NCI-H510A (cell line): ENCODE results near the gene WFIKKN1.

Experiments used
- DNase-seq: peaks from one replicate; lab custom pipeline; 2025; lab: John Stamatoyannopoulos, UW

The WFIKKN1 gene

DNA sequence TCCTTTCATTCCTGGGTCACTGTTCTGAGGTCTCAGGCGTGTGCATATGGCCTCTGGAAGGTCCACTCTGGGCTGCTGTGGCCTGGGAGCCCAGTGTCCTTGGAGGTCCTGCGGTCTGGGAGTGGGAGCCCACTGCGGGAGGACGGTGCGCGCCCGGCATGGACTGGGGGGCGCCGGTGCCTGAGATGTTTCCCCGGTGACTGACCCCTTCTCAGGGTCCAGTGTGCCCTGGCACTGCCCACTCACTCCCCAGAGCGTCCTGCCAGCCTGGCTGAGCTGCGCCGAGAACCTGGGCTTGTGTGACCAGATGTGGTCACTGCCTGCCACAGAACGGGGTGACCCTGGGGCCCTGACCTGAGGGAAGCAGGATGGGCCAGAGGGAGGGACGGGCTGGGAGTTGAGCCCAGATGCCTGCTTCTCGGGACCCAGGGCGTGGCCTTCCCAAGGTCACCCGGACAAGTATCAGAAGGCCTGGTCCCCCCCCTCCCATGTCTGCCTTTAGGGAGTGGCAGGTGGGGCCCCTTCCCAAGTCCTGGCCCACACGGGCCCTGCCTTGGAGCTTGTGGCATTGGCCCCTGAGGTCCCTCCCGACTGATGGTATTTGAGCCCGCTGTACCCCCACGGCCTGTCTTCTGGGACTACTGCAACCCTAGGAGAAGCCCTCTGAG is 43.6 kb downstream of the WFIKKN1 start:
- no peak for DNase-seq

- no peak for DNase-seq
Observed at GRCh38 chr16:674968-675883, 44.4 kb downstream of the WFIKKN1 start, which contains the start of gene RHBDL1. Gene RHBDL1 (plus strand): TSS chr16:675671. CDS start chr16:675791, 120 bp downstream.

DNA sequence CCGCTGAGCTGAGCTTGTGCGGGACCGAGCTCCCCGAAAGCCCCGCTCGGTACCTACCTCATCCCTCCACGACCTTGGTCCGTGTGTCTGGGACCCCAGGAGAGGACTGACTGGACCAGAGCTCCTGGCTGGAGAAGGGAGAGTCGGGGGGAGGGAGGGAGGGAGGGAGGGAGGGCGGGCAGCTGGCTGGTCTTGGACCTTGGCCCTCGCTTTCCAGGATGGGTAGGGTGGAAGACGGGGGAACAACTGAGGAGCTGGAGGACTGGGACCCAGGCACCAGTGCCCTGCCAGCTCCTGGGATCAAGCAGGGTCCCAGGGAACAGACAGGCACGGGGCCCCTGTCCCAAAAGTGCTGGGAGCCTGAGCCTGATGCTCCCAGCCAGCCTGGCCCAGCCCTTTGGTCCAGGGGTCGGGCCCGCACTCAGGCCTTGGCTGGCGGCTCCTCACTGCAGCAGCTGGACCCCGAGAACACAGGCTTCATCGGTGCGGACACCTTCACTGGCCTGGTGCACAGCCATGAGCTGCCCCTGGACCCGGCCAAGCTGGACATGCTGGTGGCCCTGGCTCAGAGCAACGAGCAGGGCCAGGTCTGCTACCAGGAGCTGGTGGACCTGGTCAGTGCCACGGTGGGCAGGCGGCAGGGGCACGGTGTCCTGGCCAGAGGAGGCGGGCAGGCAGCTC is 45.2 kb downstream of the WFIKKN1 start:
- no peak for DNase-seq

GRCh38 chr16:676565-676902 is 45.7 kb downstream of the WFIKKN1 start:
- no peak for DNase-seq

DNA sequence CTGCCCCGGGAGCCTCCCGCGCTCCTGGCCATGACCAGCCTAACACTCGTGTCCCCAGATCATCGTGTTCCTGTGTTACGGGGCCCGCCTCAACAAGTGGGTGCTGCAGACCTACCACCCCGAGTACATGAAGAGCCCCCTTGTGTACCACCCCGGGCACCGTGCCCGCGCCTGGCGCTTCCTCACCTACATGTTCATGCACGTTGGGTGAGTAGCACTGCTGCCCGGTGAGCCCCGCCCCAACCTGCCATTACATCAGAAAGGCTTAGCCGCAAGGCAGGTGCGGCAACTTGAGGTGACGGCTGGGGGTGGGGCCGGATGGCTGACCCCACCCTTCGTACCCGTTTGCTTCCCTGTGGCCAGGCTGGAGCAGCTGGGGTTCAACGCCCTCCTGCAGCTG is 46.1 kb downstream of the WFIKKN1 start:
- peak; percentile 82 for DNase-seq

GRCh38 chr16:677316-678190 is 46.8 kb downstream of the WFIKKN1 start:
- no peak for DNase-seq

DNA sequence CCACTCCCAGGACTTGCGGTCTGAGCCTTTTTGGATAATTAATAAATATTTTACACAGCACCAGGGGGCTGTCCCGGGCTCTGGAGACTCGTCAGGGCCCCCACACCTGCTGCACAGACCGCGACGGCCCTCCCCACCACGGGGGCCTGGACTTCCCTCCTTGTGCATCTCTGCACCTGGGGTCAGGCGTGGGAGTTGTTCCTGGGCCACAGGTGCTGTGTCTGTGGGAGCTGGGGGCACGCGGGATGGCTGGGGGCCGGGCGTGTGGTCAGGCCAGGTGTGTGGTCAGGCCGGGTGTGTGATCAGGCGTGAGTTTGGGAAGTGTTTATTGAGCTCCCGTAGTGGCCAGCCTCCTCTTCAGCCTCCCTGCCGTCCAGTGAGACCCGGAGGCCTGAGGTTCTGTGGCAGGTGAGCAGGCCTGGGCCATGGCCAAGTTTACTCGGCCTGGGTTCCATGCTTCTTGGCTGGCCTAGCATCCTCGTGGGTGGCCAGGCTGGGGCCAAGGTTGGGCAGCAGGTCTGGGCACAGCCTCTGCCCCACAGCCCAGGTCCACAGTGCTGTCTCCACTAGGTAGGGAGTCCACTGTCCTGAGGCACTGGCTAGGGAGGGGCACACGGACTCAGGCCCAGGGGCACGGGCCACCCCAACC is 47.5 kb downstream of the WFIKKN1 start:
- no peak for DNase-seq

DNA sequence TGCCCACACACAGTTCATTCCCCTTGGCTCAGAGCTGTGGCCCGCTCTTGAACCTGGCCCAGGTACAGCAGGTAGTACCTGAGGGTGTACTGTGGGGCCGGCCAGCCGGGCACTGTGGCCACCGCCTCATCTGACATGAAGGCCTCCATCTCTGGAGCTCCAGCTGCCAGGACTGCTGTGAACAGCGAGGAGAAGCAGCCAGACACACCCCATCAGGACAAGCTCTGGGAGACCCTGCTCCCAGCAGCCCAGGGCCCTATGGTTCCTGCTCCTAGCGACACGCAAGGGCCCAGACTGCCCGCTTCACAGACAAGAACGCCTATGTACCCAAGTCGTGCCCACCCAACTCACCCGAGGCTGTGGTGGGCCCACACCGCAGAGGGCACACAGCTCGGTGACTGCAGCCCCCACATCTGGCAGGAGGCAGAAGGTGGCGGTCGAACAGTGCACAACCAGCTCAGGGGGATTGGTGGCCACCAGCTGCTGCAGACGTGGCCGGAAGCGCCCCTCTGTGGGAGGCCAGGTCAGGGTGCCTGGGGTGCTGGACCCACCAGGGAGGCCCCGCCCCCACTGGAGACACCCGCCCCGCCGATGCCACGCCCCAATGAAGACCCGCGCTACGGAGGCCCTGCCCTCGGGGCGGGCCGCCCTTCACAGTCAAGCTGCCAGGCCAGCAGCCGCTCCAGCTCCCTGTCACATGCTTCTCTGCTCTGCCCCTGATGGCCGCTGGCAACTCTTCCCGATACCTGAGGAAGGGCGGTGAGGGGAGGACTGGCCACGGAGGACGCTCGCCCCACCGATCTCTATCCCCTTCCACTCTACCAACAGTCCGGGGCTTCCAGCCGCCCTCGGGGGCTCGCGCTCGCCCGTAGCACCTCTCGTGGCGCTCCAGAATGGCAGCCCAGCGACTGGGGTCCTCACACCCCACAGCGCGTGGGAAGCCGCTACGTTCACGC is 48.4 kb downstream of the WFIKKN1 start:
- DNase-seq, result no peak

DNA sequence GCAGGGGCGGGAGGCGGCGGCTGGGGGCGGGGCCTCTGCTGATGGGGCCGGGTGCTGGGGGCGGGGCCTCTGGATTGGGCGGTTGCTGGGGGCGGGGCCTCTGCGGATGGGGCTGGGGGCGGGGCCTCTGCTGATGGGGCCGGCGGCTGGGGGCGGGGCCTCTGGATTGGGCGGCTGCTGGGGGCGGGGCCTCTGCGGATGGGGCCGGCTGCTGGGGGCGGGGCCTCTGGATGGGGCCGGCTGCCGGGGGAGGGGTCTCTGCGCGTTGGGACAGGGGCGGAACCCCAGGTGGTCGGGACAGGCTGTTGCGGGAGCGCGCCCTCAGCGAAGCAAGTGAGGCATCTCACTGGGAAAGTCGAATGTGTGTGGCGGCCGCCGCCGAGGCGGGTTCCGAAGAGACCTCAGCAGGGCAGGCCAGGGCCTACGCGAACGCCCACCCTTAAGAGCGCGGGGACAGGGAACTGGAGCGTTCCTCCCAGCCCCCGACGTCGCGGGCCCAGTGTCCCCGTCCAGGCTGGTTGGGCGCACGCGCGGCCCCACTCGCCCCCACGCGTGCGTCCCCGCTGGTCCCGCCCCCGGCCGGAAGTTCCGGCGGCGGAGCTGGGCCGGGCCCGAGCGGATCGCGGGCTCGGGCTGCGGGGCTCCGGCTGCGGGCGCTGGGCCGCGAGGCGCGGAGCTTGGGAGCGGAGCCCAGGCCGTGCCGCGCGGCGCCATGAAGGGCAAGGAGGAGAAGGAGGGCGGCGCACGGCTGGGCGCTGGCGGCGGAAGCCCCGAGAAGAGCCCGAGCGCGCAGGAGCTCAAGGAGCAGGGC is 49.2 kb downstream of the WFIKKN1 start, which contains the start of gene STUB1:
TSS of gene STUB1 (plus strand) at position 597 of the 811 bp plus-strand sequence. CDS start at position 713, 116 bp downstream.
- DNase-seq, result no peak

DNA sequence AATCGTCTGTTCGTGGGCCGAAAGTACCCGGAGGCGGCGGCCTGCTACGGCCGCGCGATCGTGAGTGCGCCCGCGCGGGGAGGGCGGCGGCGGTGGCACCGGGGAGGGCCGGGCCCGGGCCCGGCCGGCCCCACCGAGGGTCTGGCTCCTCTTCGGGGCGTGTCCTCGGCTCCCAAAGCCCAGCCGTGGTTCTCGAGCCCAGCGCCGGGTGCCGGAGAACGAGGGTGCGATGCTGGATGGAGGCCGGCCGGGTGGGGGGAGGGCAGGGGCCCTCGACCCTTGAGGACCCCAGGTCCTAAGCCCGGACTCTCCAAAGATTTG is 49.8 kb downstream of the WFIKKN1 start:
- no peak for DNase-seq

DNA sequence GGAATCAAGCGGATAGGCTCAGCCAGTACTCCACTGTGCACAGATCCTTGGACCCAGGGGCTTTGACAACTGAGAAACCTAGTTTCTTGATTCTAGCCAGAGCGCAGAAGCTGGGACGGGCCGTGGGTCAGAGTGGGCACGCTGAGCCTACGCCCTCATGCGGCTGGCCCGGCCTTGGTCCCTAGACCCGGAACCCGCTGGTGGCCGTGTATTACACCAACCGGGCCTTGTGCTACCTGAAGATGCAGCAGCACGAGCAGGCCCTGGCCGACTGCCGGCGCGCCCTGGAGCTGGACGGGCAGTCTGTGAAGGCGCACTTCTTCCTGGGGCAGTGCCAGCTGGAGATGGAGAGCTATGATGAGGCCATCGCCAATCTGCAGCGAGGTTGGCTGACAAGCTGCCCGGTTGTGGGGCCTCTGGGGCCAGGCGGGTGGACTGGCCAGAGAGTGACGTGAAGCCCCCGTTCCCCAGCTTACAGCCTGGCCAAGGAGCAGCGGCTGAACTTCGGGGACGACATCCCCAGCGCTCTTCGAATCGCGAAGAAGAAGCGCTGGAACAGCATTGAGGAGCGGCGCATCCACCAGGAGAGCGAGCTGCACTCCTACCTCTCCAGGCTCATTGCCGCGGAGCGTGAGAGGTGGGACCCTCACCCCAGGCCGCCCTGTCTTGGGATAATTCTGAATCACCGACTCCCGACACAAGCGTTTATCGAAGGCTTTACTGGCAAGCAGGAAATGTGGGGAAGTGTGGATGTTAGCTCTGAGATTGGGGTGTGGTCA is 50.4 kb downstream of the WFIKKN1 start:
- no peak for DNase-seq

GRCh38 chr16:681746-682427 is 51.1 kb downstream of the WFIKKN1 start:
- no peak for DNase-seq

DNA sequence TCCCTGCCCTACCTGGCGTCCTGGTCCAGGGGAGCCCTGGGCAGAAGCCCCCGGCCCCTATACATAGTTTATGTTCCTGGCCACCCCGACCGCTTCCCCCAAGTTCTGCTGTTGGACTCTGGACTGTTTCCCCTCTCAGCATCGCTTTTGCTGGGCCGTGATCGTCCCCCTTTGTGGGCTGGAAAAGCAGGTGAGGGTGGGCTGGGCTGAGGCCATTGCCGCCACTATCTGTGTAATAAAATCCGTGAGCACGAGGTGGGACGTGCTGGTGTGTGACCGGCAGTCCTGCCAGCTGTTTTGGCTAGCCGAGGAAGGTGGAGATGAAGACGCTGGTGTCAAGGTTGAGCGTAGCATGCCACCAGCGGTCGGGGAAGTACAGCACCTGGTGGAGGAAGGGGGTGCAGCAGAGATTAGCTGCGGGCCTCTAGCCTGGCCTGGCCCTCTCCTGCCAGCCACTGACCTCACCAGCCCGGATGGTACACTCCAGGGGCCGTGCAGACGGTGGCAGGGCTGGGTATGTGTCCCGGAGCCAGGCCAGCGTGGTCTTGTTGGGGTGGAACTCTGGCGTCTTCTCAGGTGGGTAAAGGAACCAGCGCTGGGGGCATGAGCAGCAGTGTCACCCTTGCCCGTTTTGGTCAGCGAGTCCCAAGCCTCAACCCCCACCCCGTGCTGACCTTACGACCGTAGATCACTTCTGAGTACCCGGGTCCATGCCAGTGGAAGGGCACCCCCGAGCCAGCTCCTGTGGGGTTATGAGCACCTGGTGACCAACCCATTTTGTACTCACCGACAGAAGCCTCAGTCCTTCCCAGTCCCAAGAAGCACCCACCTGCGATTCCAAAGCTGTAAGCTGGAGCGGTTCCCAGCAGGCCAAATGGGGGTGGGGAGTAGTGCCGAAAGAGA is 52.0 kb downstream of the WFIKKN1 start:
- no peak for DNase-seq

DNA sequence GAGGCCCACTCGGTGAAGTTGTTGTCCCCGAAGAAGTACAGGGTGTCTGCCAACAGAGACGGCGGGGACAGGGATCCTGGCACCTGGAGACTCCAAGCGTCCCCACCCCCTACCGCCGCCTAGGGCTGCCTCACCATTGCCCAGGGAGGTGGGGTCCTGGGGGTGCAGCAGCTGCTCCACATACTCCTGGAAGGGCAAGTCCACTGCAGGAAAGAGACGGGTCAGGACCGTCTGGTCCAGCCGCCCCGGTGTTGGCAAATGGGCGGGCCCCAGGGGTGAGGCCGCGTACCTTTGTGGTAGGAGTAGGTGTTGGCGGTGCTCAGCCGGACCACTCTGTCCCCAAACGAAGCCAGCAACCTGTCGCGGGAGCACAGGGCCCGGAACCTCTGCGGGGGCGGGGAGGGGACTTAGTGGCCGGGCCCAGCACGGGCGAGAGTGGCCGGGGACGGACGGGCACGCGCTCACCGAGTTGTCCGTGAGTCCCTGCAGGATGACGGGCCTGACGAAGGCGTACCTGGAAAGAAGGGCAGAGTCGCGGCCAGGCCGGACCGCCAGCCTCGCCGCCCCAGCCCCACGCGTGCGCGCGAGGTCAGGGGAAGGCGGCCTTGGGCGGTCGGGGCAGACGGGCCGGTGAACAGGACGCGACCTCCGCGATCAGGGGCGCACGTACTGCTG is 52.7 kb downstream of the WFIKKN1 start:
- DNase-seq, result no peak
